ENCODE measurements around the gene SULT6B1. TPM values are rescaled to one million over a fixed set of nuclear protein-coding genes. Genes with fewer than 3 reads are reported as not detected.
"Not testable (repeated sequence)": the region's sequence is repeated elsewhere in the genome, so short reads cannot be mapped to it uniquely, and the experiment has no call there.

SULT6B1 gene
- polyA plus RNA-seq, 4 donors: not detected

GRCh38 chr2:37224063-37224462 lies 35.6 kb upstream of the SULT6B1 start:
- Histone ChIP-seq H3K27ac (ENCODE audit: low read depth in 1 of 3, low read length in 2 of 3) (no peak overlapping the region), H3K4me3 (ENCODE audit: low read depth in 1 of 3, low read length in 3 of 3) (no peak overlapping the region), H3K27me3 (ENCODE audit: control insufficient read depth in 3 of 3, insufficient read depth in 3 of 3, low read length in 3 of 3) (no peaks in the 10 kb centered on the region), H3K36me3 (ENCODE audit: control insufficient read depth in 3 of 3, insufficient read depth in 2 of 3, low read depth in 1 of 3, low read length in 3 of 3) (peaks cover 10 to 24% (median 12%) of the 10 kb centered on the region in 3 donors), H3K9me3 (ENCODE audit: control insufficient read depth in 2 of 2, insufficient read depth in 1 of 2, low read depth in 1 of 2, low read length in 1 of 2) (no peaks in the 10 kb centered on the region), H3K4me1 (ENCODE audit: control insufficient read depth in 3 of 3, insufficient read depth in 2 of 3, low read depth in 1 of 3, low read length in 2 of 3) (peaks cover 0 to 6% (median 0%) of the 10 kb centered on the region in 3 donors)
- 93 to 97% (median 96%) methylated on average over 1 of the region's 1 CpG for WGBS, 3 donors
- FAIRE-seq (no peak), DNase-seq (no peak)

- FAIRE-seq: no peak
- H3K9me3 ChIP-seq (ENCODE audit: control insufficient read depth in 2 of 2, insufficient read depth in 1 of 2, low read depth in 1 of 2, low read length in 1 of 2): no peaks in the 10 kb centered on the region
- no peak overlapping the region for H3K27ac ChIP-seq (ENCODE audit: low read depth in 1 of 3, low read length in 2 of 3)
- peaks cover 0 to 6% (median 0%) of the 10 kb centered on the region in 3 donors for H3K4me1 ChIP-seq (ENCODE audit: control insufficient read depth in 3 of 3, insufficient read depth in 2 of 3, low read depth in 1 of 3, low read length in 2 of 3)
- DNase-seq: no peak
- H3K36me3 ChIP-seq (ENCODE audit: control insufficient read depth in 3 of 3, insufficient read depth in 2 of 3, low read depth in 1 of 3, low read length in 3 of 3): peaks cover 12 to 26% (median 12%) of the 10 kb centered on the region in 3 donors
- no peaks in the 10 kb centered on the region for H3K27me3 ChIP-seq (ENCODE audit: control insufficient read depth in 3 of 3, insufficient read depth in 3 of 3, low read length in 3 of 3)
- no peak overlapping the region for H3K4me3 ChIP-seq (ENCODE audit: low read depth in 1 of 3, low read length in 3 of 3)
- 95 to 98% (median 98%) methylated on average over 4 of the region's 4 CpGs for WGBS, 3 donors
These were observed 34.7 kb upstream of the SULT6B1 start for GRCh38 chr2:37223131-37223530.

GRCh38 chr2:37219046-37219445 lies 30.6 kb upstream of the SULT6B1 start:
- WGBS, 3 donors: 90 to 94% (median 92%) methylated on average over 4 of the region's 4 CpGs
- Histone ChIP-seq H3K27ac (ENCODE audit: low read depth in 1 of 3, low read length in 2 of 3) (no peak overlapping the region), H3K36me3 (ENCODE audit: control insufficient read depth in 3 of 3, insufficient read depth in 2 of 3, low read depth in 1 of 3, low read length in 3 of 3) (peaks cover 13 to 29% (median 14%) of the 10 kb centered on the region in 3 donors), H3K4me3 (ENCODE audit: low read depth in 1 of 3, low read length in 3 of 3) (no peak overlapping the region), H3K4me1 (ENCODE audit: control insufficient read depth in 3 of 3, insufficient read depth in 2 of 3, low read depth in 1 of 3, low read length in 2 of 3) (no peaks in the 10 kb centered on the region), H3K9me3 (ENCODE audit: control insufficient read depth in 2 of 2, insufficient read depth in 1 of 2, low read depth in 1 of 2, low read length in 1 of 2) (no peaks in the 10 kb centered on the region), H3K27me3 (ENCODE audit: control insufficient read depth in 3 of 3, insufficient read depth in 3 of 3, low read length in 3 of 3) (no peaks in the 10 kb centered on the region)
- FAIRE-seq: no peak
- no peak for DNase-seq

GRCh38 chr2:37215250-37215649 lies 26.8 kb upstream of the SULT6B1 start:
- Histone ChIP-seq H3K9me3 (ENCODE audit: control insufficient read depth in 2 of 2, insufficient read depth in 1 of 2, low read depth in 1 of 2, low read length in 1 of 2) (no peaks in the 10 kb centered on the region), H3K27ac (ENCODE audit: low read depth in 1 of 3, low read length in 2 of 3) (no peak overlapping the region), H3K4me1 (ENCODE audit: control insufficient read depth in 3 of 3, insufficient read depth in 2 of 3, low read depth in 1 of 3, low read length in 2 of 3) (no peaks in the 10 kb centered on the region), H3K4me3 (ENCODE audit: low read depth in 1 of 3, low read length in 3 of 3) (no peak overlapping the region), H3K36me3 (ENCODE audit: control insufficient read depth in 3 of 3, insufficient read depth in 2 of 3, low read depth in 1 of 3, low read length in 3 of 3) (peaks cover 7 to 26% (median 8%) of the 10 kb centered on the region in 3 donors), H3K27me3 (ENCODE audit: control insufficient read depth in 3 of 3, insufficient read depth in 3 of 3, low read length in 3 of 3) (no peaks in the 10 kb centered on the region)
- 80 to 93% (median 91%) methylated on average over 1 of the region's 1 CpG for WGBS, 3 donors
- FAIRE-seq (no peak), DNase-seq (no peak)

GRCh38 chr2:37211939-37212338 lies 23.5 kb upstream of the SULT6B1 start:
- DNase-seq (no peak), FAIRE-seq (no peak)
- no peaks in the 10 kb centered on the region for H3K27me3 ChIP-seq (ENCODE audit: control insufficient read depth in 3 of 3, insufficient read depth in 3 of 3, low read length in 3 of 3)
- H3K36me3 ChIP-seq (ENCODE audit: control insufficient read depth in 3 of 3, insufficient read depth in 2 of 3, low read depth in 1 of 3, low read length in 3 of 3): peaks cover 7 to 10% (median 9%) of the 10 kb centered on the region in 3 donors
- H3K27ac ChIP-seq (ENCODE audit: low read depth in 1 of 3, low read length in 2 of 3): no peak overlapping the region
- H3K9me3 ChIP-seq (ENCODE audit: control insufficient read depth in 2 of 2, insufficient read depth in 1 of 2, low read depth in 1 of 2, low read length in 1 of 2): peaks cover 0 to 6% of the 10 kb centered on the region in 2 donors
- WGBS, 3 donors: 52 to 74% (median 53%) methylated on average over 3 of the region's 3 CpGs
- no peak overlapping the region for H3K4me3 ChIP-seq (ENCODE audit: low read depth in 1 of 3, low read length in 3 of 3)
- no peaks in the 10 kb centered on the region for H3K4me1 ChIP-seq (ENCODE audit: control insufficient read depth in 3 of 3, insufficient read depth in 2 of 3, low read depth in 1 of 3, low read length in 2 of 3)

- Histone ChIP-seq H3K27me3 (ENCODE audit: control insufficient read depth in 3 of 3, insufficient read depth in 3 of 3, low read length in 3 of 3) (no peaks in the 10 kb centered on the region), H3K27ac (ENCODE audit: low read depth in 1 of 3, low read length in 2 of 3) (no peak overlapping the region), H3K36me3 (ENCODE audit: control insufficient read depth in 3 of 3, insufficient read depth in 2 of 3, low read depth in 1 of 3, low read length in 3 of 3) (peaks cover 8 to 13% (median 9%) of the 10 kb centered on the region in 3 donors), H3K4me1 (ENCODE audit: control insufficient read depth in 3 of 3, insufficient read depth in 2 of 3, low read depth in 1 of 3, low read length in 2 of 3) (no peaks in the 10 kb centered on the region), H3K4me3 (ENCODE audit: low read depth in 1 of 3, low read length in 3 of 3) (no peak overlapping the region), H3K9me3 (ENCODE audit: control insufficient read depth in 2 of 2, insufficient read depth in 1 of 2, low read depth in 1 of 2, low read length in 1 of 2) (peaks cover 0 to 11% of the 10 kb centered on the region in 2 donors)
- FAIRE-seq (no peak), DNase-seq (no peak)
These were observed 22.7 kb upstream of the SULT6B1 start for GRCh38 chr2:37211212-37211611.

GRCh38 chr2:37206760-37207159 lies 18.3 kb upstream of the SULT6B1 start:
- DNase-seq; H3K4me1 ChIP-seq (ENCODE audit: control insufficient read depth in 3 of 3, insufficient read depth in 2 of 3, low read depth in 1 of 3, low read length in 2 of 3); H3K27me3 ChIP-seq (ENCODE audit: control insufficient read depth in 3 of 3, insufficient read depth in 3 of 3, low read length in 3 of 3); H3K27ac ChIP-seq (ENCODE audit: low read depth in 1 of 3, low read length in 2 of 3); H3K4me3 ChIP-seq (ENCODE audit: low read depth in 1 of 3, low read length in 3 of 3); FAIRE-seq: not testable (repeated sequence)
- Histone ChIP-seq H3K9me3 (ENCODE audit: control insufficient read depth in 2 of 2, insufficient read depth in 1 of 2, low read depth in 1 of 2, low read length in 1 of 2) (peaks cover 0 to 20% of the 10 kb centered on the region in 2 donors), H3K36me3 (ENCODE audit: control insufficient read depth in 3 of 3, insufficient read depth in 2 of 3, low read depth in 1 of 3, low read length in 3 of 3) (peaks cover 6 to 23% (median 11%) of the 10 kb centered on the region in 3 donors)
- 97 to 99% (median 97%) methylated on average over 2 of the region's 2 CpGs for WGBS, 3 donors

- Histone ChIP-seq H3K4me1 (ENCODE audit: control insufficient read depth in 3 of 3, insufficient read depth in 2 of 3, low read depth in 1 of 3, low read length in 2 of 3) (no peaks in the 10 kb centered on the region), H3K27ac (ENCODE audit: low read depth in 1 of 3, low read length in 2 of 3) (no peak overlapping the region), H3K36me3 (ENCODE audit: control insufficient read depth in 3 of 3, insufficient read depth in 2 of 3, low read depth in 1 of 3, low read length in 3 of 3) (peaks cover 7 to 25% (median 9%) of the 10 kb centered on the region in 3 donors), H3K4me3 (ENCODE audit: low read depth in 1 of 3, low read length in 3 of 3) (no peak overlapping the region), H3K9me3 (ENCODE audit: control insufficient read depth in 2 of 2, insufficient read depth in 1 of 2, low read depth in 1 of 2, low read length in 1 of 2) (peaks cover 0 to 20% of the 10 kb centered on the region in 2 donors), H3K27me3 (ENCODE audit: control insufficient read depth in 3 of 3, insufficient read depth in 3 of 3, low read length in 3 of 3) (no peaks in the 10 kb centered on the region)
- WGBS, 3 donors: 93 to 98% (median 97%) methylated on average over 5 of the region's 5 CpGs
- DNase-seq: no peak
- no peak for FAIRE-seq
These were observed 17.3 kb upstream of the SULT6B1 start for GRCh38 chr2:37205689-37206341.
